Measurements from ENCODE around the gene SCRN2.

Gene SCRN2

GRCh38 chr17:47804461-47804860 lies 36.6 kb downstream of the SCRN2 start:
- no peak for DNase-seq (ENCODE audit: low spot score)

- DNase-seq (ENCODE audit: low spot score) = no peak
Measured at GRCh38 chr17:47803751-47804150, 37.3 kb downstream of the SCRN2 start.

- DNase-seq (ENCODE audit: low spot score) = no peak
Measured at GRCh38 chr17:47803201-47803600, 37.9 kb downstream of the SCRN2 start.

- no peak for DNase-seq (ENCODE audit: low spot score)
Measured at GRCh38 chr17:47802341-47803022, 38.6 kb downstream of the SCRN2 start.

GRCh38 chr17:47801906-47802305 lies 39.2 kb downstream of the SCRN2 start:
- no peak for DNase-seq (ENCODE audit: low spot score)

- DNase-seq (ENCODE audit: low spot score) = no peak
Measured at GRCh38 chr17:47801176-47801765, 39.8 kb downstream of the SCRN2 start.

GRCh38 chr17:47800686-47801085 lies 40.4 kb downstream of the SCRN2 start:
- DNase-seq (ENCODE audit: low spot score) = no peak

- DNase-seq (ENCODE audit: low spot score) = no peak
Measured at GRCh38 chr17:47797797-47798196, 43.3 kb downstream of the SCRN2 start.

GRCh38 chr17:47792979-47793378 lies 48.1 kb downstream of the SCRN2 start:
- no peak for DNase-seq (ENCODE audit: low spot score)

- no peak for DNase-seq (ENCODE audit: low spot score)
Measured at GRCh38 chr17:47792457-47792856, 48.6 kb downstream of the SCRN2 start.

GRCh38 chr17:47791025-47791424 lies 50.0 kb downstream of the SCRN2 start:
- DNase-seq (ENCODE audit: low spot score) = no peak

- peak; percentile 23 for DNase-seq (ENCODE audit: low spot score)
Measured at GRCh38 chr17:47789611-47790561, 51.2 kb downstream of the SCRN2 start.
